Neutrophil (primary cell): ENCODE measurements around the gene FUT1.
"Not testable (repeated sequence)": the region's sequence is repeated elsewhere in the genome, so short reads cannot be mapped to it uniquely, and the experiment has no call there.

Experiments
- H3K27ac ChIP-seq: fragments of 200-600 bp; sonication (generic); 2 replicates; pipeline ENCODE4 v1.5.1; 2016; ENCODE audit warnings: mild to moderate bottlenecking, moderate library complexity
- H3K27me3 ChIP-seq: fragments of 200-600 bp; sonication (generic); 2 replicates; pipeline ENCODE4 v1.6.0; 2016; ENCODE audit warnings: mild to moderate bottlenecking
- H3K36me3 ChIP-seq: fragments of 200-600 bp; sonication (generic); 2 replicates; pipeline ENCODE4 v1.5.1; 2017
- H3K4me1 ChIP-seq, 2 experiments: fragments of 200-600 bp in 1 of 2; sonication (generic) in 1 of 2; 1 replicate in 1 of 2; 2 replicates in 1 of 2; pipeline versions ENCODE4 v1.5.1 to v1.6.1; 2013 to 2016; ENCODE audit warnings: low read depth in 1 of 2, low read length in 1 of 2, mild to moderate bottlenecking in 1 of 2, moderate library complexity in 1 of 2; ENCODE audit not compliant: control insufficient read depth in 1 of 2, insufficient read depth in 1 of 2
- H3K4me3 ChIP-seq, 2 experiments: fragments of 200-600 bp in 1 of 2; sonication (generic) in 1 of 2; 1 replicate in 1 of 2; 2 replicates in 1 of 2; pipeline ENCODE4 v1.5.1; 2013 to 2016; ENCODE audit warnings: low read depth in 1 of 2, low read length in 1 of 2, mild to moderate bottlenecking in 1 of 2, moderate library complexity in 1 of 2
- H3K9me3 ChIP-seq: fragments of 200-600 bp; sonication (generic); 2 replicates; pipeline ENCODE4 v1.5.1; 2016
- CTCF ChIP-seq: fragments of 200-600 bp; sonication (generic); IDR thresholded peaks from 2 replicates; pipeline ENCODE4 v1.5.1; 2016; ENCODE audit warnings: antibody characterized with exemption

FUT1 gene

GRCh38 chr19:48795685-48796070, 43.2 kb upstream of the FUT1 start:
- no peaks in the 10 kb centered on the region for H3K9me3 ChIP-seq
- peak overlapping the region in 1 of 2 experiments; percentile 60 for H3K4me3 ChIP-seq
- no peaks in the 10 kb centered on the region for H3K27me3 ChIP-seq
- TF ChIP-seq CTCF = no peak
- no peak overlapping the region for H3K27ac ChIP-seq
- H3K4me1 ChIP-seq = peaks cover 0 to 6% of the 10 kb centered on the region in 2 experiments
- no peaks in the 10 kb centered on the region for H3K36me3 ChIP-seq

GRCh38 chr19:48795055-48795684, 42.7 kb upstream of the FUT1 start:
- Histone ChIP-seq H3K4me1 (peaks cover 0 to 6% of the 10 kb centered on the region in 2 experiments), H3K9me3 (no peaks in the 10 kb centered on the region), H3K27ac (no peak overlapping the region), H3K36me3 (no peaks in the 10 kb centered on the region), H3K4me3 (peak overlapping the region; percentile 53 to 60), H3K27me3 (no peaks in the 10 kb centered on the region)
- TF ChIP-seq CTCF = peak; percentile 67

DNA sequence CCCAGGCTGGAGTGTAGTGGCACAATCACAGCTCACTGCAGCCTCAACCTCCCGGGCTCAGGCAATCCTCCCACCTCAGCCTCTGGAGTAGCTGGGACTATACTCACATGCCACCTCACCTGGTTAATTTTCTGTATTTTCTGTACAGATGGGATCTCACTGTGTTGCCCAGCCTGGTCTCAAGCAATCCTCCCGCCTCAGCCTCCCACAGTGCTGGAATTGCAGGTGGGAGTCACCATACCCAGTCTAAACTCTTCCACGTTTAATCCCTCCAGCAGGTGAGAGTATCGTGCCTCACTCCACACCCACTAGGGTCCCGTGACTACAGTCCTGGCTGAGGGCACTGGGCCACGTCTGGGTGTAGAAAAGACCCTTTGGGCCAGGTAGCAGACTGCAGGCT, 41.9 kb upstream of the FUT1 start:
- TF ChIP-seq CTCF = no peak
- Histone ChIP-seq H3K4me1 (peaks cover 0 to 6% of the 10 kb centered on the region in 2 experiments), H3K4me3 (no peak overlapping the region), H3K9me3 (no peaks in the 10 kb centered on the region), H3K27me3 (no peaks in the 10 kb centered on the region), H3K36me3 (no peaks in the 10 kb centered on the region), H3K27ac (no peak overlapping the region)

DNA sequence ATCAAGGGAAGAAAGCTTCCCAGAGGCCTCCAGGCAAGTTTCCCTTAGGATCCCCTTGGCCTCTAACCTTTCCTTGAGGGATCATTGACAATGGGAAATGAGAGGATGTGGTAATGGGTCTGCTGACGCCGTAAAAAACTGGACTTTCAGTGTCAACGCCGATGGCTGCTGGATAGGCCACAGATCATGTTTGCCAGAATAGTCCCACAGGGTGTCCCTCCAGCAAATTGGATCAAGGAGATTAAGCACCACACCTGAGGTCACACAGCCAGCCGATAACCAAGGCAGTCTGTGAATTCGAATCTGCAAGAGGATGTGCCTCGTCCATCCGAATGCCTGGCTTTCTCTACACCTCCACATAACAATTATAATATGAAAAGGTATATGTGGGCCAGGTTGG, 40.8 kb upstream of the FUT1 start:
- Histone ChIP-seq H3K36me3 (no peaks in the 10 kb centered on the region), H3K9me3 (no peaks in the 10 kb centered on the region), H3K4me3 (no peak overlapping the region), H3K27ac (no peak overlapping the region), H3K4me1 (peaks cover 0 to 6% of the 10 kb centered on the region in 2 experiments), H3K27me3 (no peaks in the 10 kb centered on the region)
- no peak for TF ChIP-seq CTCF

- H3K27me3 ChIP-seq, H3K27ac ChIP-seq, H3K4me1 ChIP-seq, H3K36me3 ChIP-seq, H3K9me3 ChIP-seq, H3K4me3 ChIP-seq: not testable (repeated sequence)
These were observed 34.9 kb upstream of the FUT1 start for GRCh38 chr19:48787331-48787730.

- not testable (repeated sequence) for H3K4me3 ChIP-seq, H3K36me3 ChIP-seq, H3K4me1 ChIP-seq, H3K9me3 ChIP-seq, H3K27ac ChIP-seq
- peaks cover 17% of the 10 kb centered on the region for H3K27me3 ChIP-seq
These were observed 34.0 kb upstream of the FUT1 start for GRCh38 chr19:48786422-48786821.

DNA sequence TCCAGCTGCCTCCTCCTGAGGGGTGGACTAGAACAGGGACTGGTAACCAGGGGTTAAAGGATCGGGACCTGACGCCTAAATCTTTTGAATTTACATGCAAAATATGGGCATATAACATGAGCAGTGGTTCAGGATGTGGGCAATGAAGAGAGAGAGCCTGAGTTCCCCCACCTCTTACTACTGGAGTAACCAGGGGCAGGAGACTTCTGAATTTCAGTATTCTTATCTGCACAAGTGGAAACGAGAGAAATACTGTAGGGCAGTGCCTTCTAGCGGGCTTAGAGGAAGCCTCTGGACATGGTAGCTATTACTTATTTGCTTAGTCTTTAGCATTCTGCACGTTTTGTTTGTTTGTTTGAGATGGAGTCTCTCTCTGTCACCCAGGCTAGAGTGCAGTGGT, 32.1 kb upstream of the FUT1 start:
- TF ChIP-seq CTCF = no peak
- Histone ChIP-seq H3K36me3 (no peaks in the 10 kb centered on the region), H3K27me3 (peaks cover 17% of the 10 kb centered on the region), H3K4me3 (no peak overlapping the region), H3K9me3 (no peaks in the 10 kb centered on the region), H3K4me1 (no peaks in the 10 kb centered on the region), H3K27ac (no peak overlapping the region)
